SKM-1 treated with dmso at 0.1 percent for 144 hours (cell line): Measurements from ENCODE around the gene NSA2.
A peak's percentile ranks its signal among the peaks of the same experiment; 100 is the strongest.
"Not testable (repeated sequence)": the region's sequence is repeated elsewhere in the genome, so short reads cannot be mapped to it uniquely, and the experiment has no call there.

ENCODE experiments used
- DNase-seq: peaks from one replicate; lab custom pipeline; 2025; ENCODE audit not compliant: unreplicated experiment; lab: John Stamatoyannopoulos, UW

NSA2 gene

GRCh38 chr5:74766849-74767578 is at the start of gene NSA2, which contains the start of gene GFM2:
Gene NSA2, plus strand, starts transcription at chr5:74767249. Its CDS starts 112 bp downstream, at chr5:74767361.
Gene GFM2, minus strand, starts transcription at chr5:74767117. Its CDS starts 3,375 bp downstream, at chr5:74763742.
- DNase-seq, result peak; percentile 84

- DNase-seq, result no peak
Measured at GRCh38 chr5:74717596-74717995, 49.5 kb upstream of the NSA2 start.

- no peak for DNase-seq
Measured at GRCh38 chr5:74722271-74722670, 44.8 kb upstream of the NSA2 start.

GRCh38 chr5:74725331-74725730 is 41.7 kb upstream of the NSA2 start:
- DNase-seq, result no peak

GRCh38 chr5:74736759-74737158 is 30.3 kb upstream of the NSA2 start:
- DNase-seq, result no peak

GRCh38 chr5:74738406-74738805 is 28.6 kb upstream of the NSA2 start:
- no peak for DNase-seq

- DNase-seq, result not testable (repeated sequence)
Measured at GRCh38 chr5:74748742-74749141, 18.3 kb upstream of the NSA2 start.

GRCh38 chr5:74761241-74761640 is 5.8 kb upstream of the NSA2 start:
- no peak for DNase-seq

- DNase-seq, result no peak
Measured at GRCh38 chr5:74762599-74762998, 4.5 kb upstream of the NSA2 start.

- DNase-seq, result no peak
Measured at GRCh38 chr5:74763504-74763903, 3.5 kb upstream of the NSA2 start.

- no peak for DNase-seq
Measured at GRCh38 chr5:74765201-74765600, 1.8 kb upstream of the NSA2 start.

- DNase-seq, result no peak
Measured at GRCh38 chr5:74765929-74766328, 1.1 kb upstream of the NSA2 start.

- peak; percentile 60 for DNase-seq
Measured at GRCh38 chr5:74766418-74766848, 616 bp upstream of the NSA2 start.

- peak; percentile 29 for DNase-seq
Measured at GRCh38 chr5:74767579-74767913, 497 bp downstream of the NSA2 start.

GRCh38 chr5:74772359-74772758 is 5.3 kb downstream of the NSA2 start:
- no peak for DNase-seq

GRCh38 chr5:74778609-74779008 is 11.6 kb downstream of the NSA2 start:
- no peak for DNase-seq

GRCh38 chr5:74786851-74787250 is 19.8 kb downstream of the NSA2 start:
- no peak for DNase-seq

GRCh38 chr5:74787424-74787823 is 20.4 kb downstream of the NSA2 start:
- no peak for DNase-seq

- DNase-seq, result not testable (repeated sequence)
Measured at GRCh38 chr5:74791669-74792068, 24.6 kb downstream of the NSA2 start.

GRCh38 chr5:74798977-74799911 is 32.2 kb downstream of the NSA2 start:
- DNase-seq, result no peak

GRCh38 chr5:74801197-74801596 is 34.1 kb downstream of the NSA2 start:
- no peak for DNase-seq

GRCh38 chr5:74801941-74802340 is 34.9 kb downstream of the NSA2 start:
- DNase-seq, result no peak
